Activated T-cell treated with anti-CD3 and anti-CD28 coated beads for 48 hours (primary cell): Measurements from ENCODE around the gene PPARA.
"Not testable (repeated sequence)": the region's sequence is repeated elsewhere in the genome, so short reads cannot be mapped to it uniquely, and the experiment has no call there.

Source experiments
- DNase-seq: peaks from one replicate; pipeline ENCODE4 v3.0.0-alpha.2; 2020; ENCODE audit warnings: low read depth

The PPARA gene

DNA sequence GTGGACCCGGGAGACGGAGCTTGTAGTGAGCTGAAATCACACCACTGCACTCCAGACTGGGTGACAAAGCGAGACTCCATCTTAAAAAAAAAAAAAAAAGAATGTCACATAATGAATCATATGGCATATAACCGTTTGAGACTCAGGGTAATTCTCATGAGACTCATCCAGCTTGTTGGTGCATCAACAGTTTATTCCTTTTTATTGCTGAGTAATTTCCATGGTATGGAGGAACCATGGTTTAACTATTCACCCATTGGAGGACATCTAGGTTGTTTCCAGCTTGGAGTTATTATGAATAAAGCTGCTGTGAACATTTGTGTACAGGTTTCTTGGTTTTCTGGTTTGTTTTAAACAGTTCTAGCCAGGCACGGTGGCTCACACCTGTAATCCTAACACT lies 25.3 kb downstream of the PPARA start:
- no peak for DNase-seq

- DNase-seq, result no peak
These were observed 26.2 kb downstream of the PPARA start for GRCh38 chr22:46176508-46177003.

DNA sequence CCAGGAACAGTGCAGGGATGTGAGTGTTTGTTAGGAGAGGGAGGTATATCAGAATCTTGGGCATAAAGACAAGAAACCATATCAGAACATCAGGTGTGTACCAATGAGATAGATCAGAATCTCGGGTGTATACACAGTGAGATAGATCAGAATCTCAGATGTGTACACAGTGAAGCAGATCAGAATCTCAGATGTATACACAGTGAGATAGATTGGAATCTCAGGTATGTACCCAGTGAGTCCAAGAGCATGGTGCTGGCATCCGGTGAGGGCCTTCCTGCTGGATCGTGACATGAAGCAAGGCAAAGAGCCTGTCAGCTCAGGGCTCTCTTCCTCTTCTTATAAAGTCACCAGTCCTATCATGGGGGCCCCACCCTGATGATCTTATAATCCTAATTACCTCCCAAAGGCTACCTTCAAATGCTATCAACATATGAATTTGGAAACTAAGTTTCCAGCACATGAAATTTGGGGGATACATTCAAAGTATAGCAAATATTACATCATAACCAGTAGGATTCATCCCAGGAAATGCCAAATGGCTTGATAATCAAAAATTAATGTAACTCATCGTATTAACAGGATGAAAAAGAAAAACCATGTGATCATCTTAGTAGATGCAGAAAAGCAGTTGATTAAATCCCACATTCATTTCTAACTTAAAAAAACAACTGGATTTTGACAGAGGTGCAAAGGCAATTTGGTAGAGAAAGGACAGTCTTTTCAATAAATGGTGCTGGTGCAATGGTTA lies 28.6 kb downstream of the PPARA start:
- DNase-seq, result no peak

DNA sequence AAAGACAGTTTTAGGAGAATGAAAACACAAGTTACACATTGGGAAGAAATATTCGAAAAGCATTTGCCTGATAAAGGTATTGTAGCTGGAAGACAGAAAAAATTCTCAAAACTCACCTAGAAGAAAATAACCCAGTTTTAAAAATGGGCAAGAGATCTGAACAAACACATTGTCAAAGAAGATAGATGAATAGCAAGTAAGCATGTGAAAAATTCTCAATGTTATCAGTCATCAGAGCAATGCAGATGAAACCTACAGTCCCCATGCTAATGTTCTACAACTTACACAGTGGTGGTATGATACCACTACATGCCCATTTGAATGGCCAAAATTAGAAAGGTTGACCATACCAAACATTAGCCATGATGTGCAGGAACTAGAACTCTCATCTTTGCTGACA lies 29.4 kb downstream of the PPARA start:
- no peak for DNase-seq

- DNase-seq, result no peak
These were observed 30.2 kb downstream of the PPARA start for GRCh38 chr22:46180370-46181137.

DNA sequence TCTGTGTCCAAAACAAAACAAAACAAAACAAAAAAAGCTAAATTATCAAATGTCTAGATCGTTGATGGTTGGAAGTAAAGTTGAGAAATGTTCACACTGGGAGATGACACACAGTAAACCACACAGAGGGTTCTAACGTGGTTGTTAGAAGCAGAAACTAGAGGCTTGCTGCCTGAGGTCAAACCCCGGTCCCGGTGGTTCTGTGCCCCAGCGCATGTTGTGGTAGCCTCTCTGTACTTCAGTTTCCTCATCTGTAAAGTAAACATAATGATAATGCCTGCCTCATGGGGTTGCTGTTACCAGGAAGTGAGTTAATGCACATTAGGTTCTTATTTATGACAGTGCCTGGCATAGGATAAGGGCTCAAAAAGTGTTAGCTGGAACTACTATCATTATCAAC lies 33.4 kb downstream of the PPARA start:
- no peak for DNase-seq

DNA sequence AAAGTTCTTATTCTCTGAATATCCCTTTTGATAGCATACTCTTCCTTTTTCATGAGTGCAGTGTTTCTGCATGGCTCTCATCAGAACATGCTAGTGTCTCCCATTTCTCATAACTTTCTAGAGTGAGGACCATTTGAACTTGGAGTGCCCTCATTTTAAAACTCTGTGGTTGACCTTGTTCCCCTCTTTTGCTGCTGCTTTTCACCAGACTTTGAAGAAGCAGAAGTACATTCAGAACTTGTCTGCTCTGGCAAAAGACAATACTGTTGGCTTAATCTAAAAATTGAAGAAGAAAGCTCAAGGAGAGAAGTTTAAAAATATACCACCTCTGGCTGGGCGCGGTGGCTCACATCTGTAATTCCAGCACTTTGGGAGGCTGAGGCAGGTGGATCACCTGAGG lies 35.0 kb downstream of the PPARA start:
- no peak for DNase-seq

- no peak for DNase-seq
These were observed 37.5 kb downstream of the PPARA start for GRCh38 chr22:46187862-46188261.

GRCh38 chr22:46192210-46192993 lies 42.1 kb downstream of the PPARA start:
- DNase-seq, result no peak

DNA sequence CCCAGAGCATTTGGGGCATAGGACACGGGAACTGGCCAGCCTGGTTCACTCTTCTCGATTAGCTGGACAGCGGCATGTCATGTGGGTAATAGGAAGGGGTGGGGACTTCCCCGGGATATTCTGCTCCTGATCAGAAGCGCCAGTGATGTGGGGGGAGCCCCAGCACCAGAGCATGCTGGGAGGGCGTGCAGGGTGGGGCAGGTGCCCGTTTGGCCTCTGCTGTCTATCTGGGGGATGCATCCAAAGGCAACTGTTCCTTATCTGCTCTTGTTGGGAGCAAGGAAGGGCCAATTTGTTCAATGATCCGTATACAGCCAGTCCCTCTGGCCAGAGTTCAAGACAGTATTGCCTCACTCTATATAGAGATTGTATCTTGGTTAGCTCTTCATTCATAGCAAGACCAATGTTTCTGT lies 43.6 kb downstream of the PPARA start:
- DNase-seq, result no peak

GRCh38 chr22:46195487-46196165 lies 45.3 kb downstream of the PPARA start:
- DNase-seq, result no peak

DNA sequence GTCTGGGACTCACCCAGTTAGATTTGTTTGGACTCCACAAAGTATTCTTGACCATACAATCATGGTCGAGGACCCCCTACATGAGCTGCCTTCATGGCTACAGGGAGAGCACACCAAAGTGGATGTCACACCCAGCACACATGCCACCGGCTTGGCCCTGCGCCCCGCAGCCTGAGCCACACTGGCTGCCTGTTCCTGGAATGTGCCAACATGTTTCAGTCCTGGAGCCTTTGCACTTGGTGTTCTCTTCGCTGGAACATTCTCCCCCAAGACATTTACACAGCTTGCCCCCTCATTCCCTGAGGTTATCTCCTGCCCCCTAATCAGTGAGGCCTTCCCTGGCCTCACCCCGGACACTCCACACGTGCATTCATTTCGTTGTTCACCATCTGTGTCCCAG lies 46.0 kb downstream of the PPARA start:
- no peak for DNase-seq

- no peak for DNase-seq
These were observed 47.9 kb downstream of the PPARA start for GRCh38 chr22:46198274-46198673.

DNA sequence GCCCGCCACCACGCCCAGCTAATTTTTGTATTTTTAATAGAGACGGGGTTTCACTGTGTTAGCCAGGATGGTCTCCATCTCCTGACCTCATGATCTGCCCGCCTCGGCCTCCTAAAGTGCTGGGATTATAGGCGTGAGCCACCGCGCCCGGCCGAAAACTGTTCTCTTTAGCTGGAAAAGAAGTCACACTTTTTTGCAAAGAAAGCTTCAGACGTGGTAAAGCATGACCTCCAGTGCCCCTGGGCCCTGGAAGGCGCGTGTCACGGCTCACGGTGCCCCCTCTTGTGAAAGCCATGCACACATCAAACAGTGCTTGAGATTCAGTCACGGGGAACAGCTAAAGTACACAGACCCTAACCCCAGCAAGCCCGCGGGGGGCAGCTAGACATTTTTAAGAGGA lies 48.5 kb downstream of the PPARA start:
- not testable (repeated sequence) for DNase-seq

GRCh38 chr22:46201059-46201757 lies 50.9 kb downstream of the PPARA start:
- DNase-seq, result no peak

DNA sequence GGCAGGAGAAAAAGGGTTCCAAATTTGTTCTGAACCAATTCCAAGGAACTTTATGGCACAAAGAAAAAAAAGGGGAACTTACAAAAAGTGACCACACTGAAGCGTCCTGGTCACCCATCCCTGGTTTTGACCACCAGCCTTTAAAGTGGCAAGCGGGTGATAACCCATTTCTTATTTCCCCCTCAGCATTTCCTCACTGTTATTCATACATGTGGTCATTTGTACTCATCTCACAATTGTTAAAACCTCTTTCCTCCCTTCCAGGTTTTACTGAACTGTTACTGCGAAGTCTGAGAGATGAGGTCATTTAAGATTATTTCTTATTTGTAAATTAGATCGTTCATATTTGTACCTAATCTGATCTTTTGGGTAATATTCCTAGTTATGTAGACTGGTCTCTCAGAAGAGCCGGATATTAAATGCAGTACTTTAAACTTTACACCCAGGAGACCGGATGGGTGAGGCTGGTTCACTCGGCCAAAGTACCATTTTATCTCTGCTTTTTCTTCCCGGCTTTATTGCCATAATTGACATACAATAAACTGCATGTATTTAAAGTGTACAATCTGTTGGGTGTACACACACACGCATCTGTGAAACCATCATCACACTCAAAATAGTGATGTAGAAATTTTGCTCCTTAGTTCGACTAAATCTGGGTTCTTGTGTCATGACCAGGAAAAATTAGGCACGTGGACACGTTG lies 52.7 kb downstream of the PPARA start:
- DNase-seq, result no peak

DNA sequence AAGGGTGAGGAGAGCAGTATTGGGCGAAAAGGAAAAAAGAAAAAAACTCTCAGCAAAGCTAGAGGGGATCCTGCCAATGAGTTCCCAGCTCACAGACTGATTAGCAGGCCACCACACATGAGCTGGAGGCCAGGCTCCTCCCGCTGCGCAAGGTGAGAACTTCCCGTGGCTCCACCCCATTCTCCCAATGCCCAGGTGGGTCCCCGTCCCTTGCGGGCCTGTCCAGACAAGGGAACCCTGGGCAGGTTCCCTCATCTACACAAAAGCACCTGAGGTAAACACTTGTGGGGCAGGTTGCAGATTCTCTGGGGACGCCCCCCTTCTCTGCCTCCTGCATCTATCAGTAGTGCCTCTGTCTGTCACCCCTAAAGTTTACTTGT lies 53.3 kb downstream of the PPARA start:
- DNase-seq, result no peak

GRCh38 chr22:46209262-46209661 lies 58.9 kb downstream of the PPARA start:
- no peak for DNase-seq

GRCh38 chr22:46212195-46212594 lies 61.9 kb downstream of the PPARA start:
- DNase-seq, result no peak

DNA sequence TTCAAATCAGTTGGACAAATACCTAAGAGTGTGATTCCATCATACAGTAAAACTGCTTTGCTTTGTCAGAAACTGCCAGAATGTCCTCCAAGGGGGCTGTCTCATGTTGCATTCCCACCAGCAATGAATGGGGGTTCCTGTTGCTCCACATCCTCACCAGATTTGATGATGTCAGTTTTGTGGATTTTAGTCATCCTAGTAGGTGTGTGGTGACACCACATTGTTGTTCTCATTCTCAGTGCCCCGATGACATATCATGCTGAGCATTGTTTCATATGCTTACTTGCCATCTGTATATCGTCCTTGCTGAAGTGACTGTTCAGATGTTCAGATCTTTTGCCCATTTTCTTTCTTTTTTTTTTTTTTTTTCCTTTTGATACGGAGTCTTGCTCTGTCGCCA lies 62.7 kb downstream of the PPARA start:
- no peak for DNase-seq

DNA sequence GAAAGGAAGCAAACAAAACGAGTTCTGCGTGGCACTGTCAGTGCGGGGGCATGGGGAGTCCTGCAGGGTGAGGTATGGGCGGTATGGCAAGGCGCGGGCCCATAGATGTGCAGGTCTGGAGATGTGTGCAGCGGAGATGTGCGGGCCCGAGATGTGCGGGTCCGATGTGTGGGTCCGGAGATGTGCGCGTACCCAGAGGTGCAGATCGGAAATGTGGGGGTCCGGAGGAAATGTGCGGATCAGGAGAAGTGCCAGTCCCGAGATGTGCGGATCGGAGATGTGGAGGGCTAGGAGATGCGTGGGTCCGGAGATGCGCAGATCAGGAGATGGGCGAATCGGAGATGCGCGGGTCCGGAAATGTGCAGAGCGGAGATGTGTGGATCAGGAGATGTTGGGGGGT lies 63.8 kb downstream of the PPARA start:
- no peak for DNase-seq
